ENCODE measurements around the gene RNF125.
"Not testable (repeated sequence)": the region's sequence is repeated elsewhere in the genome, so short reads cannot be mapped to it uniquely, and the experiment has no call there.

RNF125 gene

DNA sequence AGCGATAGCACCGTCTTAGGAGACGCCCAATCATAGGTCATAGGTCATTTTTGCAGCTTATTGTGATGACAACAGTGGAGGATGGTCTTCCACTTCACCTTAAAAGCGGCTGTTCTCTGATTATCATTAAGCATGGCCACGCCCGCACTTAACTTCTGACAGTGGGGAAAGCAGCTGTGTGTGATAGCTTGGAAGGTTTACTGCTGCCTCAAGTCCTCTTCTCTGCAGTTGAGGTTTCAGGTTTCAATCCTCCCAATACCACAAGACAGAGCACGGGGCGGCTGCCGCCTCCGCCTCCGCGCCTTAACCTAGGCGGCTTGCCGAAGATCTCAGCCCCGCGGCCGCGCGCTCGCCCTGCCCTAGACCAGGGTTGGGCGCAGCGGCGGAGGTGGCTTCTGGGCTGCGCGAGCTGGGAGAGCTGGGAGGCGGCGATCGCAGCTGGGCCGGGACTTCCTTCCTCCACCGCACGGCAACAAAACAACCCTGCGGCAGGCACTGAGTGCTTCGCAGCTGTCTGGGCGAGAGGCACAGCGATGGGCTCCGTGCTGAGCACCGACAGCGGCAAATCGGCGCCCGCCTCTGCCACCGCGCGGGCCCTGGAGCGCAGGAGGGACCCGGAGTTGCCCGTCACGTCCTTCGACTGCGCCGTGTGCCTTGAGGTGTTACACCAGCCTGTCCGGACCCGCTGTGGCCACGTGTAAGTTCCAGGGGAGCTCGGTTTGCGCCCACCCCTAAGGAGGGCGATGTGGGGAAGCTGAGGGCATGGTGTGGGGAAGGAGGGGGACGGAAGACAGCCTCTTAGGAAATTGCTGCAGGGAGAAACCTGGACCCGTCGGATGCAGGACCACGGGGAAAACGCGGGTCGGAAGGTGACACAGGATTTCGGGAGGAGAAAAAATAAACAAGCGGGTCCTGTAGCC lies at the start of gene RNF125:
Gene RNF125, plus strand, starts transcription at position 495 of the 920 bp plus-strand sequence. Its CDS starts 39 bp downstream, at position 534.
- peak; percentile 59 to 84 for DNase-seq

GRCh38 chr18:31970617-31971016 lies 48.0 kb upstream of the RNF125 start:
- DNase-seq = no peak

DNA sequence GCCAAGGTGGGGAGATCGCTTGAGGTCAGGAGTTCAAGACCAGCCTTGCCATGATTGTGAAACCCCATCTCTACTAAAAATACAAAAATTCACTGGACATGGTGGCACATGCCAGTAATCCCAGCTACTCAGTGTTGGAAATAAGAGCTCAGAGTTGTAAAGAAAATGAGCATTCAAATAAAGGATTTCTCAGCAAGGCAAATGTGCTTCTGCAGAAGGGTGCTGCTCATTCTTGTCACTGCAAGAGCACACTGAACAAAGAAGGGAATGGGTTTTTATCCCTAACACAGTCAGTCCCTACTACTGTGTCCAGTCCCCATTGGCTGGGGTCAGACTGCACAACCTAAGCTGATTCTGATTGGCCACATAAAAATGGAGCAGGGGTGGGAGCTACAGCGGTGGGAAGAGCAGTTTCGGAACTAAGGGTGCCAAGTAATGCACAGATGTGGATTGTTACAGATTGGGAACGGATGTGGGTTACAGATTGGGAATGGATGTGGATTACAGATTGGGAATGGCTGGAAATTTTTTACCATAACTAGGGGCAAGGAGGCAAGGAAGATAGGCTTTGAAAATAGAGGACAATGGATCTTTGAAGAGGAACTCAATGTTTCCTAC lies 44.6 kb upstream of the RNF125 start:
- no peak for DNase-seq

DNA sequence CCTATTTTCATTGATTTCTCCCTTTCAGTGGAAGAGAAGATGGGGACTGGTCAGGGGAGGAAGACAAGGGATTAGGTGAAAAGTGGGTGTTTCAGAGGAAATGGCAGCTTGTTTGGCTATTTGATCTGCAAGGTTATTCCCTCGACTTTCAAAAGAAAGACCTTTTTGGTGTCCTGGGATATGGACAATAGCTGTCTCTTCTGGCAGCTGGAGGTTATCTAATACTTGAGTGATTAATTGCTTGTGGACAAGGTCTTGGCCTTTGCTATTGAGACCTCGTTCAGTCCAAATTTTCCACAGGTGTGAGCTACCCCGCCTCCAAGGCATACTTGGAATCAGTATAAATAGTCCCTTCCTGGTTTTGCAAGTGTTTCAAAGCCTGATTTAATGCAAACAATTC lies 42.4 kb upstream of the RNF125 start:
- DNase-seq = no peak

DNA sequence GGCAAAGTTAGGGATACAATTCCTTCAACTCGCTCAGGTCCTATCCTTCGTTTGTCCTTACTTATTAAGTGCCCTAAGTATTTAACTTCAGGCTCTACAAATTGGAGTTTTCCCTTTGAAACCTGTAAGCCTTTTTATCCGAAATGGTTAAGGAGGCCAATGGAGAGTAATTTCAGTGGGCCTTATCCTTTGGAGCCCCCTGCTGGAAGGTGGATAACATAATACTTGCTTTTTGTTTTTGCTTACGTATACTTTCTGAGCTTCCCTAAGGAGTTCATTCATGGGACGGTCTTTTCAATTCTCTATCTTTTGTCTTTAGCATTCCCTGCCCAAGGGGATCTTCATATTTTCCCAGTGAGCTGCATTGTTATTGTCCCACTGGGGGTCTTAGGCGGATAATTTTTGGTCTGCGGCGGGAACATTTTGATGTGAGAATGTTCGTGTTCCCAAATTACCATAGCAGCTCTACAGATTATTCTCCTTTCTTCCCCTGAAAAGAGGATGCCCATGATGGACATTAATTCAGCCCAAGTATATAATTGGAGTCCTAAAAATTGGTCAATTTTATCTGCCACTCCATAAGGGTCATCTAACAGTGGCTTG lies 41.3 kb upstream of the RNF125 start:
- DNase-seq = peak; percentile 56 to 66

GRCh38 chr18:31978616-31979015 lies 40.0 kb upstream of the RNF125 start:
- DNase-seq = no peak

DNA sequence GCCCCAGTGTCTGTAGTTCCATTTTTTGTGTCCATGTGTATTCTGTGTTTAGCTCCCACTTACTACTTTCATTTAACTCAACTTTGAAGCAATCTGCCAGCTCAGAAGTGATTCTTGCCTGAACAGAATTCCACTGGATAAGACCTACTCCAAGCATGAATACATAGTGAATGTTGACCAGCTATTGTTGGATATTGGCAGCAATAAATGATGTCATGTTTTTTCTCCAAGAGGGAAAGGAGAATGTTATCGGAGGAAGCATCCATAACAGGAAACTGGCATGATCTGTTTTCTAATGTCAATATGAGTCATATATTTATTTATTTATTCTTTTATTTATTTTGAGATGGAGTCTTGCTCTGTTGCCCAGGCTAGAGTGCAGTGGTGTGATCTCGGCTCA lies 38.9 kb upstream of the RNF125 start:
- no peak for DNase-seq

DNA sequence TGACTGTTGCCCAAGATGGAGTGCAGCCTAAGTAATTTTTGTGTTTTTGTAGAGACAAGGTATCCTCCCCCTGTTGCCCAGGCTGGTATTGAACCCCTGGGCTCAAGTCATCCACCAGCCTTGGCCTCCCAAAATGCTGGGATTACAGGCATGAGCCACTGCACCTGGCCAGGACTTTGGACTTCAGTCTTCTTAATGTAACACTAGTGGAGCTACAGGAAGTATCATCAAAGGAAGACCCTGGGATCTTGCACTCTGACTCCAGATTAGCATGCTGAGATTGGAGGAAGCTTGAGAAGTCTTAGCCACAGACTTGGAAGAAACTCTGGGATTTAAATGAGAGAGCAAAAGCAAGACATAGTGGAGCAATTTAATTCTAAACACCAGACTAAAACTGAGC lies 37.8 kb upstream of the RNF125 start:
- no peak for DNase-seq

- DNase-seq = no peak
Measured at GRCh38 chr18:31983020-31983419, 35.6 kb upstream of the RNF125 start.

- no peak for DNase-seq
Measured at GRCh38 chr18:31983976-31984375, 34.6 kb upstream of the RNF125 start.

DNA sequence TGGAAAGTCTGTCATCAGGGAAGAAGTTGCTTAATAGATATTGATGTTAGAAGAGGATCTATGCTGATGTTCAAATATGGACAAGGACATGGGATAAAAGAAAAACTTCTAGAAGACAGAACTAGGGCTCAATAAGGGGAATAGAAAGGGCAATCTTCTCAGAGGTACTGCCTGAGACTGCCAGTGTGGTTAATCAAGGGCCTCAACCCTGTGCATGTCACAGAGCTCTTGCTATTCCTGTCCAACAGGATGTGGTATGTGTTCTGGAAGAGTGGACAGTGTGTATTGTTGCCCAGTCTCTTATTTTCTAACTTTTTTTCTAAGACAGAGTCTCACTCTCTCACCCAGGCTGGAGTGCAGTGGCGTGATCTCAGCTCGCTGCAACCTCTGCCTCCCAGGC lies 27.8 kb upstream of the RNF125 start:
- no peak for DNase-seq

DNA sequence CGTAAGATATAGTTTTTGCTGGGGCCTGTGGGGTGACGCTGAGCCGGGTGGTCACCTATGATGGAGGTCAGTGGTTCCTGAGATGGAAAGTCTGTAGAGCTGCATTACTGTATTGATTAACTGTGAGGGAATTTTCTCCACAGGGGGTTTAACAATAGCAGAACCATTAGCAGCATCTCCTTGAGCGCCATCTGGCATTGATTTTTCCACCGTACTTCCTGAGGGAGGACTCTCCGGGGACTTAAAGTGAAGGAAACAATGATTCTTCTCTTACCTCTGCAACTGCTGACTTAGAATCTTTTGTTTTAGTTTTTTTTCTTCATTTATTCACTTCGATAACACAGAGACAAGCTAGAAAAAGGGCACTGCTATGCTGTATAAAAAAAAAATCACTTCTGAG lies 22.6 kb upstream of the RNF125 start:
- no peak for DNase-seq

DNA sequence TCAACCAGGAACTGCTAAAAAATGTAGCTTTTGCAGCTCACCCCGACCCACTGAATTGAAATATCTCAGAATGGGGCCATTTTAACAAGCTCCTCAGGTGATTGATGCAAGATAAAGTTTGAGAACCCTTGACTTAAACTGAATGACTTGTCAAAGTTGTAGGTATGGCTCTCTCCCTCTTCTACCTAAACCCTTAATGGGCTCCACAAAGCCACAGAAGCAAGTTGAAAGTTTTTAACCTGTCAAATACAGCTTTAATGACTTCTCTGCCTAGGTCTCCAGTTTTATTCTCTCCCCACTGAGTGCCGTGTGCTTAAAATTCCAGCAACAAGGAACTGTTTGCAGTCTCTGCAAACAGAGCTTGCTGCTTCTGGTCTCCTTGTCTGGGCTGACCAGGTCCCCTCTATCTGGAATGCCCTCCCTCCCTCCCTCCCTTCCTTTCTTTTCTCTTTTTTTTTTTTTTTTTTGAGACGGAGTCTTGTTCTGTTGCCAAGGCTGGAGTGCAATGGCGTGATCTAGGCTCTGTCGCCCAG lies 19.7 kb upstream of the RNF125 start:
- no peak for DNase-seq

DNA sequence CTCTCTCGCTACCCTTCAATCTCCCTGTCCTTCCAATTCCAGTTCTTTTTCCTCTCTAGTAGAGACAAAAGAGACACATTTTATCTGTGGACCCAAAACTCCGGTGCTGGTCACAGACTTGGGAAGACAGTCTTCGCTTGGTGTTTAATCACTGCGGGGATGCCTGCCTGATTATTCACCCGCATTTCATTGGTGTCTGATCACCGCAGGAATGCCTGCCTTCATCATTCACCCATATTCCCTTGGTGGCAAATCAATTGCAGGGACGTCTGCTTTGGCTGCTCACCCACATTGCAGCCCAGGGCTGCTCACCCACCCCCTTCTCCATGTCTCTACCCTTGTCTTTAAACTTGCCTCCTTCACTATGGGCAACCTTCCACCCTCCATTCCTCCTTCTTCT lies 17.5 kb upstream of the RNF125 start:
- DNase-seq = not testable (repeated sequence)

DNA sequence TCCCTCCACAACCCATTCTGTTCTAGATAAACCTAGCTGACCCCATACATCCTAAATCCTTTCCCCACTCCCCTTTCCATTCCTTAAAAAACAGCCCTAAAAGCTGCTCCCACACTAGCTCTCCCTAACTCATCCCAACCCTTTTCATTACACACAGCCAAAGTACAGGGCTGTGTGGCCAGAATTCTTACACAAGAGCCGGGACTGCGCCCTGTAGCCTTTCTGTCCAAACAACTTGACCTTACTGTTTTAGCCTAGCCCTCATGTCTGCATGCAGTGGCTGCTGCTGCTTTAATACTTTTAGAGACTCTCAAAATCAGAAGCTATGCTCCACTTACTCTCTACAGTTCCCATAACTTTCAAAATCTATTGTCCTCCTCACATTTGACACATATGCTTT lies 14.8 kb upstream of the RNF125 start:
- DNase-seq = not testable (repeated sequence)

DNA sequence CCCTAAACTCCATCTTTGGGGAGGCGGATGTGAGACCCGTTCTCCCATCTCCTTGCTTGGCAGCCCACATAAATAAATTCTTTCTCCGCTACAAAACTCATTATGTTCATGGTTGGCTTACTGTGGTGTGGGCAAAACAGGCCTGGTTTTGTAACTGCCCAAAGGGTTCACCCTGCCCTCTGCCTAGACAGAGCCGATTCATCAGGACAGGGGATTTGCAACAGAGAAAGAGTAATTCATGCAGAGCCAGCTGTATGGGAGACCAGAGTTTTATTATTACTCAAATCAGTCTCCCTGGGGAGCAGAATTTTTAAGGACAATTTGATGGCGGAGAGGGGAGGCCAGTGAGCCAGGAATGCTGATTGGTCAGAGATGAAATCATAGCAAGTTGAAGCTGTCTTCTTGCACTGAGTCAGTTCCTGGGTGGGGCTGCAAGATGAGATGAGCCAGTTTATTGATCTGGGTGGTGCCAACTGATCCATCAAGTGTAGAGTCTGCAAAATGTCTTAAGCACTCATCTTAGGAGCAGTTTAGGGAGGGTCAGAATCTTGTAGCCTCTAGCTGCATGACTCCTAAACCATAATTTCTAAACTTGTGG lies 8.4 kb upstream of the RNF125 start:
- no peak for DNase-seq

DNA sequence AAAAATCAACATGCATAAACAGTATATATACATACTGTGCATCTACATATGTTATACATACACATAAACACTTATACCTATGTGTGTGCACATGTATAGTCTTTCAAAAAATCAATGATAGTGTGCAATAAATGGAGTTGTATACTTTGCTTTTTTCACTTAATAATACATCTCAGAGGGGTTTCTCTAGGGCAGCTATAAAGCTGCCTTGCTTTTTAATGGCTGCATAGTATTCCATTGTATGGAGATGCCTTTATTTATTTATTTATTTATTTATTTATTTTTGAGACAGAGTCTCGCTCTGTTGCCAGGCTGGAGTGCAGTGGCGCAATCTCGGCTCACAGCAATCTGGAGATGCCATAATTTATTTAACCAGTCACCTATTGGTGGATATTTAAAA lies 7.4 kb upstream of the RNF125 start:
- no peak for DNase-seq

GRCh38 chr18:32019251-32019948 lies 775 bp downstream of the RNF125 start:
- DNase-seq = peak in 1 of 2 experiments; percentile 55

DNA sequence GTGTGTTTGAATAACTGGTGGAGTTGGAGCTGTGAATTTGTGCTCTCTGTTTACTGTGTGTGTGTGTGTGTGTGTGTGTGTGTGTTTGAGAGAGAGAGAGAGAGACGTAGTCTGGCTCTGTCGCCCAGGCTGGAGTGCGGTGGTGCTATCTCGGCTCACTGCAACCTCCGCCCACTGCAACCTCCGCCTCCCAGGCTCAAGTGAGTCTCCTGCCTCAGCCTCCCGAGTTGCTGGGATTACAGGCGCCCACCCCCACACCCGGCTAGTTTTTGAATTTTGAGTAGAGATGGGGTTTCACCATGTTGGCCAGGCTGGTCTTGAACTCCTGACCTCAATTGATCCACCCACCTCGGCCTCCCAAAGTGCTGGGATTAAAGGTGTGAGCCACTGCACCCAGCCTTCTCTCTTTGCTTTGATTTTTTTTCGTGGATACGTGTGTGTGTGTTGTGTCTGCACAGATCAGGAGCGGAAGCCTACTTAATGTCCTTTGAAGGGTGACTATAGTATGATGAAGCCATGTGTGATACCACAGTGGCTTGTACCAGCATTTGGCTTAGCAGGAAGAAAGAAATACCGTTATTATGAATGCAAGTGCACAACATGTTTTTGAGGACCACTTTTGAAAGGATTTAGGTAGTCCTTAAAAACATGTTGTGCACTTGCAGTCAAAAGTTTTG lies 1.5 kb downstream of the RNF125 start:
- not testable (repeated sequence) for DNase-seq

DNA sequence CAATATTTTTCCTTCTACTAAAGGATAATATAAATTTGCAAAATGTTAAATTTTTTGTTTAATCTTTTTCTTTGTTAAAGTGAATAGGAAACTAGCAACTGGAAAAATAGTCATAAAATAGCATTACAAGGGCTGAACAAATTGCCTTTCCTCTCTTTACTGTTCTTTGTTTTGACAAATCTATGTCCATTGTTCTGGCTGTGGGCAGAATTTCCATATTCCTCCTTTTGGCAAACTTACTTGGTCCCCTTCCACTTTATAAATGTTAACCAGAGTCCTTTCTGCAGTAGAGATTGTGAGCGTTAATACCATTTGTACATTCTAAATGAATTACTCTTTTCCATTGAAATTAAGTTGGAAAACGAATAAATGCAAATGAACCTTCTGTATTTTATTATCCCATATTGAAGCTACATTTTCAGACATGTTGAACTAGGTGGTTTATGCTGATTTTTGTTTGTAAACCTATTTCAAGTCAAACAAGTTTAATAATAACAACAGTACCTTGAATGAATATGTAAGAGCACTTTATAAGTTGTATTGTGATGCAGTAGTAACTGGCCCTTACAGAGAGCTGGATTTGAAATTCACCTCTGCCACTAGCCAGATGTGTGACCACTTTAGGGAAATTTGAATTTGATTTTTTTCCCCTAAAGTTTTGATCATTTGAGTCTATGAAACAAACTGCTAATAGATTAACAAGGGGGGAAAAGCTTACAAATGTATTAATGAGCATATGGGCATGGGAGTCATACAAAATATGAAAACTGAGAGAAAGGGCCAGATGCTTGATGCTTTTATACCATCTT lies 3.3 kb downstream of the RNF125 start:
- DNase-seq = peak in 1 of 2 experiments; percentile 1

GRCh38 chr18:32025744-32026143 lies 7.1 kb downstream of the RNF125 start:
- no peak for DNase-seq

All from NCI-H526 (cell line).